HepG2 (cell line): Measurements from ENCODE around the gene CR2. TPM values are rescaled to one million over a fixed set of nuclear protein-coding genes. Genes with fewer than 3 reads are reported as not detected.

ENCODE experiments used
- CBX2 ChIP-seq, 2 experiments: fragments of 200-600 bp in 1 of 2; sonication (generic); formaldehyde crosslinking in 1 of 2; IDR thresholded peaks; 2 replicates each; pipeline versions ENCODE4 v1.7.0 to v1.8.1; 2018 to 2022; ENCODE audit warnings: low read depth in 2 of 2, low read length in 1 of 2, mild to moderate bottlenecking in 1 of 2, missing genetic modification reagents in 1 of 2
- CHCHD3 ChIP-seq: sonication (generic); formaldehyde crosslinking; IDR thresholded peaks from 2 replicates; pipeline ENCODE4 v1.8.0; 2022; ENCODE audit warnings: mild to moderate bottlenecking, missing genetic modification reagents, moderate library complexity
- CHD2 ChIP-seq: IDR thresholded peaks from 2 replicates; pipeline ENCODE4 v1.6.1; 2011; ENCODE audit warnings: low read depth, low read length, improper control_type of control experiment
- HNF4A ChIP-seq: sonication (generic); formaldehyde crosslinking; IDR thresholded peaks from 2 replicates; pipeline ENCODE4 v1.4.0; 2020; ENCODE audit warnings: missing genetic modification reagents
- IRX3 ChIP-seq: sonication (generic); formaldehyde crosslinking; IDR thresholded peaks from 2 replicates; pipeline ENCODE4 v1.8.1; 2023; ENCODE audit warnings: mild to moderate bottlenecking, low read depth, missing genetic modification reagents, borderline replicate concordance
- KDM3A ChIP-seq: IDR thresholded peaks from 2 replicates; pipeline ENCODE4 v1.6.1; 2018; ENCODE audit warnings: low read depth, missing compliant biosample characterization
- MTA1 ChIP-seq: sonication (generic); formaldehyde crosslinking; IDR thresholded peaks from 2 replicates; pipeline ENCODE4 v1.4.0; 2020; ENCODE audit warnings: missing genetic modification reagents, mild to moderate bottlenecking, borderline replicate concordance
- NFE2 ChIP-seq: sonication (generic); formaldehyde crosslinking; IDR thresholded peaks from 2 replicates; pipeline ENCODE4 v1.4.0; 2020; ENCODE audit warnings: missing genetic modification reagents
- PRMT3 ChIP-seq: sonication (generic); formaldehyde crosslinking; IDR thresholded peaks from 2 replicates; pipeline ENCODE4 v1.8.1; 2022; ENCODE audit warnings: low read depth, mild to moderate bottlenecking, moderate library complexity, missing genetic modification reagents, borderline replicate concordance
- ZBTB21 ChIP-seq: sonication (generic); formaldehyde crosslinking; IDR thresholded peaks from 2 replicates; pipeline ENCODE4 v1.4.0; 2020; ENCODE audit warnings: missing genetic modification reagents
- ZMYM2 ChIP-seq: sonication (generic); formaldehyde crosslinking; IDR thresholded peaks from 2 replicates; pipeline ENCODE4 v1.8.0; 2022; ENCODE audit warnings: mild to moderate bottlenecking, missing genetic modification reagents
- ZNF569 ChIP-seq: sonication (generic); formaldehyde crosslinking; IDR thresholded peaks from 2 replicates; pipeline ENCODE4 v1.5.0; 2020; ENCODE audit warnings: mild to moderate bottlenecking, missing genetic modification reagents, moderate library complexity, borderline replicate concordance
- ZNF629 ChIP-seq: sonication (generic); formaldehyde crosslinking; conservative IDR thresholded peaks from 2 replicates; pipeline ENCODE4 v1.5.0; 2020; ENCODE audit warnings: missing genetic modification reagents
- ZNF841 ChIP-seq: sonication (generic); formaldehyde crosslinking; IDR thresholded peaks from 2 replicates; pipeline ENCODE4 v1.8.1; 2023; ENCODE audit warnings: missing genetic modification reagents, borderline replicate concordance
- polyA plus RNA-seq, 8 experiments: library from polyadenylated mRNA; depleted of rRNA in 3 of 8; stranded (reverse) in 7 of 8; unstranded in 1 of 8; fragments of >200 nt; fragmentation: Illumina TruSeq in 4 of 8; extraction: Trizol in 4 of 8; gene quantifications; 2 replicates each; pipeline versions ENCODE4 v1.2.1 to v1.2.3, GENCODE V29; 2011 to 2016; ENCODE audit warnings: low read depth in 4 of 8, missing spikeins in 1 of 8, mixed read lengths in 1 of 8; ENCODE audit not compliant: insufficient read depth in 1 of 8
- total RNA-seq, 5 experiments: library from RNA; depleted of rRNA; stranded (reverse); fragments of >200 nt; fragmentation: Illumina TruSeq; extraction: Trizol; gene quantifications; 2 replicates each; pipeline ENCODE4 v1.2.3, GENCODE V29; 2016; ENCODE audit warnings: low read depth in 1 of 5
- TF ChIP-seq, protein P1 (sequence below): IDR thresholded peaks from 2 replicates; pipeline ENCODE4 v1.6.1; 2016; ENCODE audit warnings: low read depth, borderline replicate concordance
- TF ChIP-seq, protein P2 (sequence below): sonication (generic); formaldehyde crosslinking; IDR thresholded peaks from 2 replicates; pipeline ENCODE4 v1.4.0; 2020; ENCODE audit warnings: mild to moderate bottlenecking, missing genetic modification reagents, borderline replicate concordance
- TF ChIP-seq, protein P3 (sequence below): sonication (generic); formaldehyde crosslinking; IDR thresholded peaks from 2 replicates; pipeline ENCODE4 v1.4.0; 2020; ENCODE audit warnings: low read depth, missing genetic modification reagents
- TF ChIP-seq, protein P4 (sequence below): sonication (generic); formaldehyde crosslinking; IDR thresholded peaks from 2 replicates; pipeline ENCODE4 v1.4.0; 2020; ENCODE audit warnings: missing genetic modification reagents, mild to moderate bottlenecking, borderline replicate concordance

CR2 gene
- total and polyA plus RNA-seq, 2 of the 13 experiments (the other 11 are each of a cell fraction or from before 2014, with no cell fraction given): not detected

DNA sequence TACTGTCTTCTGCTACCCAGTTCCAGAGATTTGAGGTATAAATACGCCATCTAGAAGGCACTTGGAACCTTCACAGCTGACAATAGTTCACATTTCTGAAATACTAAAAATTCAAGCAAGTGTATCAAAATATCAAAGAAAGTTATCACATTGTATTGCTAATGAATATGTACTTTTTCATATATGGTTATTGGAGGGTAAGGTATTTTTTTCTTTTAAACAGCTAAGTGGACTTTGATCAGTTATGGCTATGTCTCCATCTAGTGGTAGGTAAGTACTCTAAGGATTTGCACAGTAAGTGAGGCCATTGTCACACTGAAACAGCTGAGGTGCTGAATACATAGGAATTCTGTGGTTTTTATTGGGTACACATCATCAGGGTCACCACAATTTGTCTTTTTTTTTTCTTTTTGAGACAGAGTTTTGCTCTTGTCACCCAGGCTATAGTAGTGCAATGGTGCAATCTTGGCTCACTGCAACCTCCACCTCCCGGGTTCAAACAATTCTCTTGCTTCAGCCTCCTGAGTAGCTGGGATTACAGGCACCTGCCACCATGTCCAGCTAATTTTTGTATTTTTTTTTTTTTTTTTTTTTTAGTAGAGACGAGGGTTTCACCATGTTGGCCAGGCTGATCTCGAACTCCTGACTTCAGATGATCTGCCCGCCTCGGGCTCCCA is 49.1 kb upstream of the CR2 start (continued):
- TF ChIP-seq, protein P1, sequence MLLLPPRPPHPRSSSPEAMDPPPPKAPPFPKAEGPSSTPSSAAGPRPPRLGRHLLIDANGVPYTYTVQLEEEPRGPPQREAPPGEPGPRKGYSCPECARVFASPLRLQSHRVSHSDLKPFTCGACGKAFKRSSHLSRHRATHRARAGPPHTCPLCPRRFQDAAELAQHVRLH (CRISPR knock-in tag): no peak
- TF ChIP-seq NFE2 (CRISPR knock-in tag) (no peak), ZNF629 (CRISPR knock-in tag) (no peak), ZNF569 (CRISPR knock-in tag) (no peak), CHD2 (no peak), PRMT3 (CRISPR knock-in tag) (no peak), HNF4A (CRISPR knock-in tag) (peak; percentile 88), MTA1 (no peak), IRX3 (CRISPR knock-in tag) (no peak), CBX2 (IDR thresholded peaks at IDR 0.05; ENCODE audit: low read depth, low read length) (no peak), CBX2 (CRISPR knock-in tag; IDR thresholded peaks at IDR 0.05; ENCODE audit: low read depth) (no peak), CHCHD3 (CRISPR knock-in tag) (no peak), ZMYM2 (CRISPR knock-in tag) (no peak), KDM3A (CRISPR knock-in tag) (no peak), ZNF841 (no peak), ZBTB21 (no peak)
- TF ChIP-seq, protein P2, sequence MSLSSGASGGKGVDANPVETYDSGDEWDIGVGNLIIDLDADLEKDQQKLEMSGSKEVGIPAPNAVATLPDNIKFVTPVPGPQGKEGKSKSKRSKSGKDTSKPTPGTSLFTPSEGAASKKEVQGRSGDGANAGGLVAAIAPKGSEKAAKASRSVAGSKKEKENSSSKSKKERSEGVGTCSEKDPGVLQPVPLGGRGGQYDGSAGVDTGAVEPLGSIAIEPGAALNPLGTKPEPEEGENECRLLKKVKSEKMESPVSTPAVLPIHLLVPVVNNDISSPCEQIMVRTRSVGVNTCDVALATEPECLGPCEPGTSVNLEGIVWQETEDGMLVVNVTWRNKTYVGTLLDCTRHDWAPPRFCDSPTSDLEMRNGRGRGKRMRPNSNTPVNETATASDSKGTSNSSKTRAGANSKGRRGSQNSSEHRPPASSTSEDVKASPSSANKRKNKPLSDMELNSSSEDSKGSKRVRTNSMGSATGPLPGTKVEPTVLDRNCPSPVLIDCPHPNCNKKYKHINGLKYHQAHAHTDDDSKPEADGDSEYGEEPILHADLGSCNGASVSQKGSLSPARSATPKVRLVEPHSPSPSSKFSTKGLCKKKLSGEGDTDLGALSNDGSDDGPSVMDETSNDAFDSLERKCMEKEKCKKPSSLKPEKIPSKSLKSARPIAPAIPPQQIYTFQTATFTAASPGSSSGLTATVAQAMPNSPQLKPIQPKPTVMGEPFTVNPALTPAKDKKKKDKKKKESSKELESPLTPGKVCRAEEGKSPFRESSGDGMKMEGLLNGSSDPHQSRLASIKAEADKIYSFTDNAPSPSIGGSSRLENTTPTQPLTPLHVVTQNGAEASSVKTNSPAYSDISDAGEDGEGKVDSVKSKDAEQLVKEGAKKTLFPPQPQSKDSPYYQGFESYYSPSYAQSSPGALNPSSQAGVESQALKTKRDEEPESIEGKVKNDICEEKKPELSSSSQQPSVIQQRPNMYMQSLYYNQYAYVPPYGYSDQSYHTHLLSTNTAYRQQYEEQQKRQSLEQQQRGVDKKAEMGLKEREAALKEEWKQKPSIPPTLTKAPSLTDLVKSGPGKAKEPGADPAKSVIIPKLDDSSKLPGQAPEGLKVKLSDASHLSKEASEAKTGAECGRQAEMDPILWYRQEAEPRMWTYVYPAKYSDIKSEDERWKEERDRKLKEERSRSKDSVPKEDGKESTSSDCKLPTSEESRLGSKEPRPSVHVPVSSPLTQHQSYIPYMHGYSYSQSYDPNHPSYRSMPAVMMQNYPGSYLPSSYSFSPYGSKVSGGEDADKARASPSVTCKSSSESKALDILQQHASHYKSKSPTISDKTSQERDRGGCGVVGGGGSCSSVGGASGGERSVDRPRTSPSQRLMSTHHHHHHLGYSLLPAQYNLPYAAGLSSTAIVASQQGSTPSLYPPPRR: no peak
- TF ChIP-seq, protein P3, sequence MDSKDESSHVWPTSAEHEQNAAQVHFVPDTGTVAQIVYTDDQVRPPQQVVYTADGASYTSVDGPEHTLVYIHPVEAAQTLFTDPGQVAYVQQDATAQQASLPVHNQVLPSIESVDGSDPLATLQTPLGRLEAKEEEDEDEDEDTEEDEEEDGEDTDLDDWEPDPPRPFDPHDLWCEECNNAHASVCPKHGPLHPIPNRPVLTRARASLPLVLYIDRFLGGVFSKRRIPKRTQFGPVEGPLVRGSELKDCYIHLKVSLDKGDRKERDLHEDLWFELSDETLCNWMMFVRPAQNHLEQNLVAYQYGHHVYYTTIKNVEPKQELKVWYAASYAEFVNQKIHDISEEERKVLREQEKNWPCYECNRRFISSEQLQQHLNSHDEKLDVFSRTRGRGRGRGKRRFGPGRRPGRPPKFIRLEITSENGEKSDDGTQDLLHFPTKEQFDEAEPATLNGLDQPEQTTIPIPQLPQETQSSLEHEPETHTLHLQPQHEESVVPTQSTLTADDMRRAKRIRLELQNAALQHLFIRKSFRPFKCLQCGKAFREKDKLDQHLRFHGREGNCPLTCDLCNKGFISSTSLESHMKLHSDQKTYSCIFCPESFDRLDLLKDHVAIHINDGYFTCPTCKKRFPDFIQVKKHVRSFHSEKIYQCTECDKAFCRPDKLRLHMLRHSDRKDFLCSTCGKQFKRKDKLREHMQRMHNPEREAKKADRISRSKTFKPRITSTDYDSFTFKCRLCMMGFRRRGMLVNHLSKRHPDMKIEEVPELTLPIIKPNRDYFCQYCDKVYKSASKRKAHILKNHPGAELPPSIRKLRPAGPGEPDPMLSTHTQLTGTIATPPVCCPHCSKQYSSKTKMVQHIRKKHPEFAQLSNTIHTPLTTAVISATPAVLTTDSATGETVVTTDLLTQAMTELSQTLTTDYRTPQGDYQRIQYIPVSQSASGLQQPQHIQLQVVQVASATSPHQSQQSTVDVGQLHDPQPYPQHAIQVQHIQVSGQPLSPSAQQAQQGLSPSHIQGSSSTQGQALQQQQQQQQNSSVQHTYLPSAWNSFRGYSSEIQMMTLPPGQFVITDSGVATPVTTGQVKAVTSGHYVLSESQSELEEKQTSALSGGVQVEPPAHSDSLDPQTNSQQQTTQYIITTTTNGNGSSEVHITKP: no peak
- TF ChIP-seq, protein P4, sequence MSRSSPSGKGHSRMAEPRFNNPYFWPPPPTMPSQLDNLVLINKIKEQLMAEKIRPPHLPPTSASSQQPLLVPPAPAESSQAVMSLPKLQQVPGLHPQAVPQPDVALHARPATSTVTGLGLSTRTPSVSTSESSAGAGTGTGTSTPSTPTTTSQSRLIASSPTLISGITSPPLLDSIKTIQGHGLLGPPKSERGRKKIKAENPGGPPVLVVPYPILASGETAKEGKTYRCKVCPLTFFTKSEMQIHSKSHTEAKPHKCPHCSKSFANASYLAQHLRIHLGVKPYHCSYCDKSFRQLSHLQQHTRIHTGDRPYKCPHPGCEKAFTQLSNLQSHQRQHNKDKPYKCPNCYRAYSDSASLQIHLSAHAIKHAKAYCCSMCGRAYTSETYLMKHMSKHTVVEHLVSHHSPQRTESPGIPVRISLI (CRISPR knock-in tag): peak; percentile 79; the same call in 1 of the 2 replicates
